HG02884 (cell line): ENCODE measurements around the gene CBL.

Experiments
- ATAC-seq: cut with Tn5 transposase; IDR thresholded peaks from one replicate; pipeline ENCODE4 v1.9.1; 2021; ENCODE audit warnings: mild to moderate bottlenecking, moderate library complexity; ENCODE audit not compliant: unreplicated experiment

CBL gene

DNA sequence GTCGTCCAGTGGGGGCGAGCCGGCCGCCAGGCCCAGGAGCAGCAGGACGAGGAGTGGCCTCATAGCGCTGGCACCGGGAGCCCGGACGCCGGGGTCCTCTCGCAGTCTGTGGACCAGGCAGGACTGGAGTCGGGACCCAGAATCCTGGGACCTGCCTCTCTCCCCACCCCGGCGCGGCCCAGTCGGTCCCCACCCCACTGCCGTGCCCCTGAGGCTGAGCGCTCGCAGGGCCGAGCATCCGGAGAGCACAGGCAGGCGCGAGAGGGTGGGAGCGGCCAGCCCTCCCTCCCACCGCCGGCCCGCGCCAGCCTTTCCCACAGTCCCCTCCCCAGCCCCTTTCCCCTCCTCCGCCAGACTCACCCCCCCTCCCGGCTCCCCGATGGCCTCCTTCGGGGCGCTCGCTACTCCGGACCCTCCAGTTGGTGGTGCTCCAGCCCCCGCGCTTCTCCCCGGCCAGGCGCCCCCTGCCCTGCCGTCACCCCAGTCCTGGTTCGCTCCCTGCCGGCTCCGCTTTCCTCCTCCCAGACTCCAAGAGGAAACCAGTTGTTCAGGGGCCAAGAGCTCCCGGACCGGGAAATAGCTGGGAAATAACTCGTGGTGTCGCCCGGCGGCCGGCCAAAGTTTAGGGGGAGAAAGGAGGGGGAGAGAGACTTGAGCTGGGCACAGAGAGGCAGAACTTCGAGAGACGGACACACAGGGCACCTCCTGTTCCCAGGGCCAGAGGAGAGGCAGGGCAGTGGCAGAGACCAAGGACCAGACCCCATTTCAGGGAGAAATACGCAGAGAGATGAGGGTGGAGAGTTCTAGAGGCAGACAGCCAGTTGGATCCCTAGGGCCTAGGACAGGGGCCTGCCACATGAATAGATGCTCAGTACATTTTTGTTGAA lies 134.4 kb downstream of the CBL start, which contains the start of gene C1QTNF5:
TSS of gene C1QTNF5 (minus strand) at position 549 of the 887 bp plus-strand sequence. CDS start at position 63, 486 bp downstream.
- ATAC-seq = no peak

DNA sequence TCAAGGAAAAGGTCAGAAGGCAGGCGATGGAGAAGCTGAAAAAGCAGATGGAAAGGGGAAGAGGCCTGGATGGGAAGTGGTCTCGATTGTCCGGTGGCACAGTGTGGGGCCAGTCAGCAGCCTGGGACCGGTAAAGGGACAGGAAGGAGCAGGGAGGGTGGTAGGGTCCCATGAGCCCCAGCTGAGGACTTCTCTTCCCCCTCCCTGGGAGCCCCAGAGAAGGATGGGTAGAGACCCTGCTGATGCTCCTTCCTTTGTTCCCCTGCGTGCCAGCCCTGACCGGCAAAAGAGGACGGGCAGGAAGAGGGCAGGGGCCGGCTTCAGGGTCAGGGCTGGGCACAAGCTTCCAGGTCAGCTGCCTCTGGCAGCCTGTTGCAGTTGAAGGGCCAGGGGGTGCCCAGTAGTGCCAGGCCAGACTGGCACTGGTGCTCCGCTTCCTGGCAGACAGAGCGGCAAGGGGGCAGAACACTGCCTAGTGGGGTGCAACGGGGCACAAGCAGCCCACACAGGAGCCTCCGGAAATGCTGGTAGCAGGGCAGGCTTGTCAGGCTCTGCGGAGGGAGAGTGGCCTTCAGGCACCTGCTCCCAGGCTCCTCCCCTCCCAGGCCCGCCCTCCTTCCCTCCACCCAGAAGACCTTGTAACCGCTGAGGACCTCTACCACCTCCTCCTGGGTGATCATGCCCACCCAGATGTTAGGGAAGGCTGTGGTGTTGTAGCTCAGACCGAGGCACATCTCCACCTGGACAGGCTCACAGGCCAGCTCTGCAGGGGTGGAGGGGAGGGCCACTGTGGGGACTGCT lies 135.3 kb downstream of the CBL start:
- ATAC-seq = no peak

DNA sequence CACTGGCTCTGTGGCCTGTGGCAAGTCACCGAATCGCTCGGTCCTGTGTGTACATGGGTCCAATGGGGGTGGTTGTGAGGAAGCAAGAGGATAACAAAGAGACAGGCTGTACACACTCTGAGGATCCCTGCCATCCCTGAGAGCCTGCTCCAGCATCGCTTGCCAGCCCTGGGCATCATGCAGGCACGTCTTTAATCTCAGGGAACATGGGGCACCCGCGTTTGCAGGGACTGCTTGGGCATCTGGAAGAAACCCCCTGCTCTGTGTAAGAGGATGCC lies 135.8 kb downstream of the CBL start:
- ATAC-seq = no peak

DNA sequence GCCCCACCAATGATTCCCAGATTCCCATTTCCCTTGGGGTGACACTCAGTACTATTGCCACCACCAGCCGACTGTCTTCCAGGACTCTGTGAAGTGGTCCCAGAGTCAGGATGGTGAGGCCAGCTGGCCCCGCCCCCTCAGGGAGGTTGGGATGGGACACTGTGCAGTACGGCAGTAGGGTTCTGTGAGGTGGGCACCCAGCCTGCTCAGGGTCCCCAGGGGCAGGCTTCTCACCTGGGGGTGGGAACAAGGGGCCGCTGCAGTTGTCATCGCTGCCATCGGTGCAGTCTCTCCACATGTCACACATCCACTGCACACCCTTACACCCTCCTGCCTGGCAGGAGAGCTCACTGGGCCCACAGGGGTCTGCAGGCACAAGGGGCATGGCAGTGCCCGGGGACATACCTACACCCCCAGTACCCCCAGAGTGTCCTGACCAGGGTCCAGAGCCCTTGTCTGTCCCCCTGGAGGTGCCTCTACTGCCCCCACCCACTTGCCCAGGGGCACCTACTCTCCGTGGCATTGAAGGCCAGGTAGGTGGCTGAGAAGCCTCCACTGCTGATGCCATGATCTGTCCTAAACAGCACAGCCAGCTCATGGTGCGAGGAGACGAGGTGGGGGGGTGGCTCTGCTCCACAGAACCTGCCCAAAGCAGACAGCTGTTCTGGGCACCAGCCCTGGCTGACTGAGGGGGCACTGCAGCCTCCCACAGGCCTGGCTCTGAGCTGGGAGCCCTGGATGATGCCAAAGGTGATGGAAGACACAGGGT lies 136.4 kb downstream of the CBL start:
- ATAC-seq = no peak

DNA sequence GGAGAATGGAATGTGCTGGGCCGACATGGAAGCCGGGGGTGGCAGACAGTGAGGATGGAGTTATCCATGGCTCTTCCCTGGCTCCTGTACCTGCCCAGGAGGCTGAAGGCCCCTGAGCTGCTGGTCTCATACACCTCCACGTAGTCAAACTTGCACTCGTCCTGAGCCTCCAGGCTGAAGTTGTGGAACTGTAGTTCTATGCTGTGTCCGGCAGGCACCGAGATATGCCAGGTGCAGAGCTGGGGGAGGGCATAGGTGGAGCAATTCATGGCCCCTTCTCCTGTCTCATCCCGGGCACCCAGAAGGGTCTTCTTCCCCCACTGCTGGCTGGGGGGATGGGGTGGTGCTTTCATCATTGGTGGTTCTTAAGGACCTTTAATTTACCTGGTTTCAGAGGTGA lies 137.6 kb downstream of the CBL start:
- no peak for ATAC-seq

DNA sequence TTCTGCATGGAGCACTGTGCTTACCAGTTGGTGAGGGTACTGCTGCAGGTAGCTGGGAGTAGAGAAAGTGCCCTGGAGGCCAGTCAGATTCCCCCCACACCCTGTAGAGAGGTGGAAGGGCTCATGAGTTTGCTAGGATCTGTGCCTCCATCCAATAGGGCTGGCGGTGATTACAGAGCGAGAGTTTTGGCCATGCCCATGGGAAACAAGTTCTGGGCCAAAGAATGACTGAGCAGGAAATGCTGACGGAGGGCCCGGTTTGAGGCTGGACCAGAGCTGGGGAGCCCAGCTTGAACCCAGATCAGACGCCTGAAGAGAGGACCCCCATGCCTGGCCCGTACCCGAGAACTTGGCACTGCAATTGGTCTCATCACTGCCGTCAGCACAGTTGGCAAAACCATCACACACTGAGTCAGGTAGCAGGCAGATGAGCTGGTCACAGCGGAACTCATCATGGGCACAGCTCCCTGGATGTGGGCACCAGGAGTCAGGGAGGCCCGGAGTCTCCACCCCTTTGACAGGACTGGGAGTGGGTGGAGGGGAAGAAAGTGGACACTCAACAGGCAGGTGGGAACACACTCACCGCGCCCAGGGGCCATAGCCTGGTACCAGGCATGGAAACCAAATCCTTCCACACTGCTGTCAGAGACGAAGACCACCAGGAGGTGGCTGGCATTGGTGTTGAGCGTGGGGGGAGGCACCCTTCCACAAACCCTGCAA lies 138.3 kb downstream of the CBL start:
- no peak for ATAC-seq

DNA sequence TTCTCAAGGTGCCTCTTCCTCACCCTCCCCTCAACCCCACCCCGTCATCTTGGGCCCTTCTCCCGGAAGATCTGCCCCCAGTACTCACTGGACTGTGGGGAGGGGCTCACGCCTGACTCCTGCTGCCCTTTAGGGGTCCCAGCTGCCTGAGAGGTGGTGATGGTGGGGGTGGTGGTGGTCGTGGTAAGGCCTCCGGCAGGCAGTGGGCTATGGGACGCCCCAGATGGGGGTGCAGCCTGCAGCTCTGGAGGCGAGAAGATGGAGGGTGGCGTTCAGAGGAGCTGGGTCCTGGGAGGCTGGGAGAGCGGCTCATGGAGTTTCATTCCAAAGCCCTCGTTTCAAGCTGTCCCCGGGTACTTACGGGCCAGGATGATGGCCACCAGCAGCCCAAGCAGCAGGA lies 139.5 kb downstream of the CBL start:
- ATAC-seq = no peak

DNA sequence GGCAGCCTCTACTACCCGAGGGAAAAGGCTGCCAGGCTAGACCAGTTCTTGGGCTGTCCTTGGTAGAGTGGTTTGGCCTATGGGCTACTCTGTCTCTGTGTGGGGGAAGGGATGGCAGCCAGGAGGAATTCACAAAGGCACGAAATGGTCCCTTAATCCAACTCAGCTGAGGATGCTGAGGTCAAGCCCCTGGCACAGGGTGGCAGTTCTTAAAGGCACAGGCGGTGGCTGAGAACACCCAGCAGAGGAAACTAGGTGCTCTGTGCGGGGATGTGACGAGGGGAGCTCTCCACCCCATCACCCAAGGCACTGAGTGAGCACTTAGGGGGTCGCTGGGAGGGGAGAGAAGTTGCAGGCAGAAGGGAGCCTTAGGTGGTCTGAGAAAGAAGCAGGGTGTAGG lies 140.5 kb downstream of the CBL start, which contains the start of gene MFRP:
TSS of gene MFRP (minus strand) at position 101 of the 400 bp plus-strand sequence. CDS start 192 bp downstream, outside the sequence.
- ATAC-seq = no peak

DNA sequence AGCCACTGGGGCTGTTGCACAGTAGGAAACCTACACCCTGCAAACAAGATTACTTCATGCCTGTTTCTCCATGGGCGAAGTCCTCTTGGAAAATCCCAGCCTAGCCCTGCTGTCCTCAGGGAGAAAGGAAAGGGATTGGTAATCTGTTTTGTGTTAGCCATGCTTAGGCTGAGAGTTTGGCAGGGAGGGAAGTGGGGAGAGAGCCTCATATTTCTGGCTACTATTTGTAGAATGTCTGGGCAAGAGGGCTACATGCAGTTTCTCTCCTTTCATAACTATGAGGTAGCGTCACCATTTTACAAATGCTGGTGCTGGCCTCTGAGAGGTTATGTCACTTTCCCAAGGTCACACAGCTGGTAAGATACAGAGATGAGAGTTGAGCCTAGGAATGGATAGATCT lies 141.1 kb downstream of the CBL start:
- no peak for ATAC-seq

DNA sequence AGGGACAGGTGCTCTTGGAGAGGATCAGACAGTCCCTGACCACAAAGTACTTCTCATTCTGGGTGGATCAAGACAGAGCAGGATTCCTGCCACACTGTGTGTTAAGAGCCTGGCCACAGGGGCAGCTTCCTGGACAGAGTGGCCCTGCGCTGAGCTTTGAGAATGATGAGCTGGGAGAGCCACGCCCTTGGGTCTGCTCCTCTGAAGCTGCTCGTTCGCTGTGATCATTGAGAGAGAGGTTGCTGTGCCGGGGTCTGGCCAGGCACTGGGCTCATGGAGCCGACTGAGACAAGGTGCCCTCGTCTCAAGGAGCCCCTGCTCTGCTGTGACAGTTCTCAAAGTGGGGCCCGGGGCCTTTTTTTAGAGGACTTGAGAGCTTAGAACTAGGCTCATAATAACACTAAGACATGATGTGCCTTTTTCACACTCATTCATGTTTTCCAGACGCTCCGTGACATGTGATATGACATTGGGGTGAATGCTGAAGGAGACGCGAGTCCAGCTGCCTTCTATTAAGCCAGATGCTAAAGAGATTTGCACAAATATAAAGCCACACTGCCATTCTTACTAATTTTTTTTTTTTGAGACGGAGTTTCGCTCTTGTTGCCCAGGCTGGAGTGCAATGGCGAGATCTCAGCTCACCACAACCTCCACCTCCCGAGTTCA lies 141.9 kb downstream of the CBL start:
- no peak for ATAC-seq

DNA sequence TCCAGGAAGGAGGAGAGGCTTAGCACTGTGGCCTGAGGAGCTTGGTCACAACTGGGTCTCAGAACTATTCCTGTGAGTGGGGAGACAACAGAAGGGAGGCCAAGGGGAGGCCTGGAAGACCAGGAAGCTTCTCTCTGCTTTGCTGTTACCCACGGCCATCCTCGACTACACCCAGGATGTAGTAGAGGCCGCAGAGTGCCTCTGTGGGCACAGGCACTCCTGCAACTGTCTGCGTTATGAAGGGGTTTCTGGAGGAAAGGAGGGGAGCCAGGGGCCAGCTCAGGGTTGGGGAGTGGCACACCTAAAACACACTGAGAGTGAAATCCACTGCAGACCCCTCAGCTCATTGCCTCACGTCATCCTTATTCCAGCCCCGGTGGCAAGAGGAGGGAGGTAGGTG lies 144.2 kb downstream of the CBL start:
- no peak for ATAC-seq

DNA sequence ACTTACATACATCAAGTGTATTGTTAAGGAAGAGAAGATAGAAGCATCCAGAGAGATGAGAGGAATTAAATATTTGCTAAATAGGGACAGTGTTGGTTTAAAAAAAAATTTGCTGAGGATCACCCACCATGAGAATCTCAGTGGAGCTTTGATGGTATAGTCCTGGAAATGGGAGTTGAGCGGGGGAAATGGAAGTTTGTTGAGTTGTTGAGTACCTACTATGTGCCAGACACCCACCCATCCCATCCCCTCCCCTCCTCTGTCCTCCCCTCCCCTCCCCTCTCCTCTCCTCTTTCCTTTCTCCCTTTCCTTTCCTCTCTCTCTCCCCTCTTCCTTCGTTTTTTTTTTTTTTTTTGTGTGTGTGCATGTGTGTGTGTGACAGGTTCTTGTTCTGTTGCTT lies 145.1 kb downstream of the CBL start:
- ATAC-seq = no peak

DNA sequence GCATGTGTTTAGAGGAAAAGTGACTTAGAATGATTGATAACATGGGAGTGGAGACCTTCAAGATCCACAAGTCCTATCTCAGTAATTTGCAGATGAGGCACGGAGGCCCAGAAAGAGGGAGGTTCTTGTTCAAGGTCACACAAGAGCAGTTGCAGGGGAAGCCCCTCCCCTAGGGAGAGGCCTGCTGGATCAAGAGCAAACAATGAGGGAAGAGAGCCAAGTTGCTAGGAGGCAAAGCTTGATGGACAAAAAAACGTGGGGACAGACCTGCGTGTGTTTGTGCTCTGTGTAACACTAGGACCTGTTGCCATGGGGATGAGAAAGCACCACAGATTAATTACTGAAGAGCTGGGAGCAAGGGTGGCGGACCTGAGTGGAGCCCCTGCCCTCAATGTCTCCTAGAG lies 146.7 kb downstream of the CBL start:
- no peak for ATAC-seq

DNA sequence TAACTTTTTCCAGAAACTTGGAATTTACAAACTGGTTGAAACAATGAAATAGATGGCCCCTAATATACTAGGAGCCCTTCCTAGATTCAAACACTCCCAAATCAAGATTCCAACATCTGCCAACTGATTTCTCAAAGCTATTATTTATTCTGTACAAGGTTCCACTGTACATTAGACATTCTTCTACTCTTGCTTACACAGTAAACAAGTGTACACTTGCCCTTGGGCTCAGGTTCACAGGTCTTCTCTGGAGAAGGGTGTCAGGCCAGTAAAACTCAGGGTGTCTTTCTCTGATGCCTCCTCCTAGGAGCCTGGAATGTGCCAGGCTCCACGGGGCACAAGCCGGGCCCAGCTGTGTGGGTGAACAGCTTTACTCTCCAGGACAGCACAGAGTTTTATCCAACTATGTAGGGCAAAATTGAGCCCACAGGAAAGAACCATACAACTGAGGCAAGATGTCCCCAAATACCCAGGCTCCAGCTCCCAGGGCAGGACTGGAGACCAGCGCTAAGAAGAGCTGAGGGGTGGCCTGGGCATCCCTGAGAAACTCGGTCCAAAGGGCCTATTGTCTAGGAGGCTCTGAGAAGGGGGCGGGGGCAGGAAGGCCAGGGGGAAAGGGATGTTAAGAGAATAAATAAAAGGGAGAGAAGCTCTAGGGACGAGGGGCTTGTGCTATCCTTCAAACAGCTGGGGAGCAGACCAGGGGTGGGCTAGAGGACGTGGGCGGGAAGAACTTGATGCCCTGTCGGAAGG lies 149.1 kb downstream of the CBL start:
- ATAC-seq = no peak

DNA sequence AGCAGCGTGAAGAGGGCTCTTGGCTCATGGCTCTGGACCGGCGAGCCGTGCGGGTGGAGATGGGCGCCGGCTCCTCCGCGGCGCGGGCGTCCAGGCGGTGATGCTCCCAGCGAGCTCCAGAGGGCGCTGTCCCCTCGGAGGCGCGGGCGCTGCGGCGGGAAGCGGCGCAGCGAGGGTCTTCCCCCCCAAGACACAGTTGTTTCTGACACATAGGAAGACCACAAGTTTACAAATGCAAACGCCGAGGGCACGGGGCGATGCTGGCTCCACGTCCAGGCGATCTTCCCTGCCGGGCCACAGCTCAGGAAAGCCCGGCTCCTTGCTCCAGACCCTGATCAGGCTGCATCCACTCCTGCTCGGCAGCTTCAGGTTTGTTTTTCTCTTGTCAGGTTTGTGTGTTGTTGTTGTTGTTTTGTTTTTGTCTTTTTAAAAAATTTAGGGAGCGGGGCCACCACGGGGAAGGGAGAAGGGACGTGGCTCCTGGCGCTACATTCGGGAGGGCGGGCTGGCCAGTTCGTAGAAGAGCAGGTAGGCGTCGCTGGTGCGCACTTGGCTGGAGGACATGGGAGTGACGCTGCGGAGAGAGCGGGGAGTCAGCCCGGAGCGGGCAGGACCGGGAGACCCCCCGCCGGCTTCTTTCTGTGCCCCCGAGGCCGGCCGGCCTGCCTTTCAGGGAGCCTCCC lies 150.4 kb downstream of the CBL start:
- ATAC-seq = peak; percentile 62

DNA sequence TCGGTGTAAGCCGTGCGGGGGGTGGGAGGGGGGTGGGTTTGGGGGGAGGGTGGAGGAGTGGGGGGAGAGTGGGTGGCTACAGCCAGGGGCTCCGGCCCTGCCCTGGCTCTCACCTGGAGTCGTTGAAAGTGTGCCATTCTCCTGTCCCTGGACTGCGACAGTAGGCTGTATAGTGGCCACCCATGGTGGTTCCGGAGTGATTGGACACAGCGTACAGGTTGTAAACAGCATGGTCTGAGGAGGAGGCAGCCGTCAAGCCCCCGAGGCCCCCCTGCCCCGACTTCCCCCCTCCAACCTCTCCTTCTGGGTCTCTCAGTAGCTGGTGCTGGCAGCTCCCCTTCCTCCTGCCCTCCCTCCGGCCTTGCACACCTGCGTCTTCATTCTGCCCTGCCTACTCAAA lies 150.9 kb downstream of the CBL start:
- no peak for ATAC-seq
